HG03175 (cell line): ENCODE data around the gene KCNJ3.
A peak's percentile ranks its signal among the peaks of the same experiment; 100 is the strongest.
"Not testable (repeated sequence)": the region's sequence is repeated elsewhere in the genome, so short reads cannot be mapped to it uniquely, and the experiment has no call there.

ENCODE experiments used
- ATAC-seq: cut with Tn5 transposase; IDR thresholded peaks from one replicate; pipeline ENCODE4 v1.9.1; 2021; ENCODE audit warnings: mild to moderate bottlenecking, moderate library complexity; ENCODE audit not compliant: unreplicated experiment

Gene KCNJ3

DNA sequence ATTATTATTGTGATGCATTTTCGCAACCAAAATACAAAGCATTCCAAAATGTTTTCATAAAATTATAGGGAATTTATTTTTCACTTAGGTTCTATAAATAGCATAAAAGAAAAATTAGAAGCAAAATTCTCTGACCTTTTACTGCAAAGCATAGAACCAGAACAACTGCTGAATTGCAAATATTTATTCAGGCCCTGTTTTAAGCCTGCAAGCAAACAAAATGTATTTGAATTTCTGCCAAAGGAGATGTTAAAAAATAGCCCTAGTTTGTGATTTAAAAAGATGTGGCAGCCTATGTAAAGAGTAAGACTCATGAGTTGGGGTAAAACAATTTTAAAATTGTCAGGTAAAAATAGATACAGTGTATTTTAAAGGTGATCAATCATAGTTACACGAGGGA, 138.1 kb downstream of the KCNJ3 start:
- no peak for ATAC-seq

DNA sequence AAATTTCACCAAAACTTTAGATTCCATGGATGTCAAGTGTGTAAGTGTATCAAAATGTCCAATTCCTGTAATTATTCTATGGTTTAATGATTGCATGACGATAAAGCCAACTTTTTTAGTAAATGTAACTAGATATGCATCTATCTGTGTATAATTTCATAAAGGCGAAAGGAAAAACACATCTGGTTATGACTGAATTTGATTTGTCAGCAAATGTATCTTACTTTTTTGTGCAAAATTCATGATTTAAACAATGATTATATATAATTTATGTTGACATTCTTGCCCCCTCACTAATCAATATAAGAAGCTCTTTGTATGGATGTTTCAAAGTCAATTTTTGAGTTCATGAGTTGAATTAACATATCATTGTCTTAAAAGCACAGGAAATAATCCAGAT, 138.5 kb downstream of the KCNJ3 start:
- ATAC-seq: no peak

DNA sequence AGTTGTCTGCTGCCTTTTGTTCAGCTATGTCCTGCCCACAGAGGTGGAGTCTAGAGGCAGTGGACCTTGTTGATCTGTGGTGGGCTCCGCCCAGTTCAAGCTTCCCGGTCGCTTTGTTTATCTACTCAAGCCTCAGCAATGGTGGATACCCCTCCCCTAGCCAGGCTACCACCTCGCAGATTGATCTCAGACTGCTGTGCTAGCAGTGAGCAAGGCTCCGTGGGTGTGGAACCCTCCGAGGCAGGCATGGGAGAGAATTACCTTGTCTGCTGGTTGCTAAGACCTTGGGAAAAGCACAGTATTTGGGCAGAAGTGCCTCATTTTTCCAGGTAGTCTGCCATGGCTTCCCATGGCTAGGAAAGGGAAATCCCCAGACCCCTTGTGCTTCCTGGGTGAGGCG, 146.0 kb downstream of the KCNJ3 start:
- no peak for ATAC-seq

DNA sequence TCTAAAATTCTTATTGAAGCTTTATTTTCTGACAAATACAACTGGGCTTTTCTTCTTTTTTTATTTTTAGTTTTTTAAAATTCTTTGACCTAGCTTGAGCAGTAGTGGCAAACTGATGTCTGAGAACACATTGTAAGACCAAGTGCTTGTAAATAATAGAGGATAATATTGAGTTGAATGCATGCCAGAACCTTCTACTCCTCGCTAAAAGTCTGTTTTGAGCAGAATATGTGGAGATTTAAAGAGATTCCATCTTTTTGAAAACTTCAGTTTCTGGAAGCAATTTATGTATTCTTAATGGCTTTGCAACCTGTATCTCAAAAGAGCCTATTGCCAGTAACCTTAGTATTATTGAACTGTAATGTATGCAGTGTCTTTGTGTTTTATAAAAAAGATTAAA, 148.3 kb downstream of the KCNJ3 start:
- no peak for ATAC-seq

DNA sequence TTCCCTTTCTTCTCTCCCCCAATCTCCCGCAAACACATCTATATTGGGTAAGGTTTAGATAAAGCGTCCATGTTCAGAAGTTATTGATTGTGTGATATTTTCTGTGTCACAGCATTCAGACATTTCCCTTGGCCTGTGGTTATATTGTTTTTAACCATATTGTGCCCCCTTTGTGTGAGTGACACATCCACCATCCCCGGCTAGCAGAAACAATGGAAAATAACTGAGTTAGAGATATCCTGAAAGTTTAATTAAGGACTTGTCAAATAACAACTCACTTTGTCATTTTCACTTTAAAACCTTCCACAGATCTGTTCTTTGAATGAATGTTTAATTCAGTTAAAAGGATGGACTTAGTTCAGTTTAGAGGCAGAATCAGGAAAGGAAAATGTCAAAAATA, 151.0 kb downstream of the KCNJ3 start:
- no peak for ATAC-seq

DNA sequence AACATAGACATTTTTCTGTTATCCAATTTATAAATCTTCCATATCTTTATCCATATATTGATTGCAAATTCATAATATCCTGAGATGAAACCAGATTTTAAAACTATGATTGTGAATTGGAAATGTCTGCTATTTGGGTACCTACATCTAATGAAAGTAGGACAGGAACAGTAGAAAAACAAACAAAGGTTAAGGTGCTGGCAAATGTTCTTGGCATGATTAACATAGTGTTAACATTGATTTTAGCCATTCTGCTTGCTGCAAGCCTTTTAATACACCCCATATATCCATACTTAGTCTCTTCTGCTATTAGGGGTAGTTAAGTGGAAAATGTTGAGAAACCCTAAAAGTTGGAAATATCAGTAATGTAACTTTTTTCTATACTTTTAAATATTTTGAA, 152.0 kb downstream of the KCNJ3 start:
- ATAC-seq: no peak

DNA sequence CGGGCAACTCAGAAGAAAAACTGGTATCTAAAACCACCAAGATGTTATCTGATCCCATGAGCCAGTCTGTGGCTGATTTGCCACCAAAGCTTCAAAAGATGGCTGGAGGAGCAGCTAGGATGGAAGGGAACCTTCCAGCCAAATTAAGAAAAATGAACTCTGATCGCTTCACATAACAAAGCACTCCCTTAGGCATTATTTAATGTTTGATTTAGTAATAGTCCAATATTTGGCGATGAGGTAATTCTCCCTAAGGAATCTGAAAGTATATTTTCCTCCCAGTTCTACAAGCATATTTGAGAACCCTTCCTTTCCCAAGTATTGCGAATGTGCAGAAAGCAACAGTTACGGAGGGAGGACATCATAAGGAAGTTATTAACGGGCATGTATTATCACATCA, 156.6 kb downstream of the KCNJ3 start:
- no peak for ATAC-seq

DNA sequence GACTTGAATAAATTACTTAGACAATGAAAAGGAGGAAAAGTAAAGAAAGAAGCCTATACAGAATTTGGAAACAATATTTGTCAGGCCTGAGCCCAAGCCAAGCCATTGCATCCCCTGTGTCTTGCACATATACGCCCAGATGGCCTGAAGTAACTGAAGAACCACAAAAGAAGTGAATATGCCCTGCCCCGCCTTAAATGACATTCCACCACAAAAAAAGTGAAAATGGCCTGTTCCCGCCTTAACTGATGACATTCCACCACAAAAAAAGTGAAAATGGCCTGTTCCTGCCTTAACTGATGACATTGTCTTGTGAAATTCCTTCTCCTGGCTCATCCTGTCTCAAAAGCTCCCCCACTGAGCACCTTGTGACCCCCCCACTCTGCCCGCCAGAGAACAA, 168.7 kb downstream of the KCNJ3 start:
- ATAC-seq: not testable (repeated sequence)

DNA sequence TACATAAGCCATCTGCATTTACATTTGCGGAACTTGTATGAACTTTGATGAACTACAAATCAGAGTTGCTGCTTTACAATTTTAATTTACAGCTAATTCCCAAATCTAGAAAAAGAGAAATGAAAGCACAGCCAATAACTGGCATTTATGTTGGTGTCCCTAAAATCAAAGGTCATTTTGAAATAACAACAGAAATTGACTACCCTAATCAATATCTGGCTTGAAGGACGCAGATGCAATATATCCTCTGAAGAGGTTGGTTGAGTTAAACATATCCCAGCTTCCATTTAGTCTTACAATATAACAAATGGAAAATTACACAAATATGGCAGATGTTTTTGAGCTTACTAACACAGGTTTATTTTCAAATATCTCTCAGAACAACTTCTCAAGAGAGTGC, 177.5 kb downstream of the KCNJ3 start:
- no peak for ATAC-seq

DNA sequence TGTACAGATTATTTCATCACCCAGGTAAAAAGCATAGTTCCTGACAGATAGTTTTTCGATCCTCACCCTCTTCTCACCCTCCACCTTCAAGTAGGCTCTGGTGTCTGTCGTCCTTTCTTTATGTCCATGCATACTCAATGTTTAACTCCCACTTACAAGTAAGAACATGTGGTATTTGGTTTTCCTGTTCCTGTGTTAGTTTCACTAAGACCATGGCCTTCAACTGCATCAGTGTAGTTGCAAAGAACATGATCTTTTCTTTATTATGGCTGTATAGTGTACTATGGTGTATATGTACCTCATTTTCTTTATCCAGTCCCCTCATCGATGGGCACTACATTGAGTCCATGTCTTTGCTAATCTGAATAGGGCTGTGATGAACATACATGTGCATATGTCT, 184.2 kb downstream of the KCNJ3 start:
- ATAC-seq: peak; percentile 70

DNA sequence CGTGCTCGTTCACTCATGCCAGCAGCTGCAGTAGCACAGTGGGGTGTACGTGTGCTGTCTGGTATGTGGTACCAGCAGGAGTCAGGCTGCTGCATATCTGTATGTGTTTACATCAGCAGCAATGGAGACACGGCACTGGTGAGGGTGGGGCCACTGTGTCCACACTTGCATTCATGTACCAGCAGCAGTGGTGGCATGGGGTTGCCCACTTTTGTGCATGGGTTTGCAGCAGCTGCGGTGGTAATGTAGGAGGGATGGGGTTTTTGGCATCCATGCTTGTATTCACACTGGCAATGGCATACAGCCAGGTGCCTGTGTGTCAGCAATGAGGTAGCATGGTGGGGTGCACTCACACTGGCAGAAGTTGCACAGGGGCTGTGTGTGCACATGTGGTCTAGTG, 187.8 kb downstream of the KCNJ3 start:
- ATAC-seq: no peak

DNA sequence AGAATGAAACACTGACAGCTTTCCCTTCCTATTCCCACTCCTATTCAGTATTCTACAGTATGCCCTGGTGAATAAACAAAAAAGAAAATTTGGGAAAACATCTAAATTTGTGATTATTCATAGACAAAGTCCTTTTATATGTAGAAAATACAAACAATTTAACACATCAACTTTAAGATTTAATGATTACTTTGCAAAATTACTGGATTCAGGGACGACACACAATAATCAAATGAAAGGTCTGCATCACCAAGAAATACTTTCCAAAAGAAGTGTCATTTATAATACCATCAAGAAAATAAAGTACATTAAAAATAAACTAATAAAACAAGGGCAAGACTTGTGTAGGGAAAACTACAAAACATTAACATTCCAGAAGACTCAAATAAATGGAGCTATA, 199.8 kb downstream of the KCNJ3 start:
- ATAC-seq: no peak

DNA sequence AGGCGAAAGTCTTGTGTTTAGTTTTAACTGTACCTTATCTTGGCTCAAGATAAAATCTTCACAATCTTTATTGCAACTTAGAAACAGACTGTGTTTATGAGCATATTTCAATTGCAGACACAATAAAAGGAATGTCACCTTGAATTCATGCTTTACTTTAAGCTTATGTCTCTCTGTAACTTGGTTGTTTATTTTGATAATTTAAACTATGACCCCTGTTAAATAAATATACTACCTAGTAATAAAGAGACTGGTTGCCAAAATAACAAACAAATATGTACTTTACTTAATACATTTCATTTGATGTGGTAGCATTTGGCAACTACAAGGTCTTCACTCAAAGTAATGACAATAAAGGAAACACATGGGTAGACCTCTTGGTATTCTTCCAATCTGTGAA, 202.6 kb downstream of the KCNJ3 start:
- no peak for ATAC-seq
